ENCODE data around the gene EHD2. TPM values are rescaled to one million over a fixed set of nuclear protein-coding genes. Genes with fewer than 3 reads are reported as not detected.
"Not testable (repeated sequence)": the region's sequence is repeated elsewhere in the genome, so short reads cannot be mapped to it uniquely, and the experiment has no call there.

Gene EHD2
- total and polyA plus RNA-seq, 2 of the 4 experiments (the other 2 are of a cell fraction): 35.3 to 181 TPM

- Histone ChIP-seq H3K4me3 (ENCODE audit: insufficient read depth, low read depth, low read length) (peak overlapping the region; percentile 72; the same call in 1 of the 2 replicates), H4K20me1 (ENCODE audit: insufficient read depth, low read length) (peaks cover 29% of the 10 kb centered on the region), H3K36me3 (ENCODE audit: control insufficient read depth, insufficient read depth, low read length) (peaks cover 43% of the 10 kb centered on the region), H3K79me1 (ENCODE audit: low read depth in 1 of 2, low read length in 2 of 2) (peaks cover 33 to 65% of the 10 kb centered on the region in 2 experiments), H3K4me2 (ENCODE audit: low read depth, low read length) (peak overlapping the region; percentile 72)
- H3K23ac ChIP-seq (ENCODE audit: low read depth, low read length); H3K9me3 ChIP-seq (ENCODE audit: control insufficient read depth, insufficient read depth, low read length); H3K14ac ChIP-seq (replicated peaks; ENCODE audit: low read depth, low read length); H3K27ac ChIP-seq (ENCODE audit: insufficient read depth, low read length); DNase-seq; H3K4me1 ChIP-seq (ENCODE audit: control insufficient read depth, insufficient read depth, low read length); BruUV-seq (replicated peaks); H4K8ac ChIP-seq (ENCODE audit: low read depth in 2 of 2, low read length in 2 of 2); POLR2A ChIA-PET (ENCODE audit: unreplicated experiment); H3K4ac ChIP-seq (ENCODE audit: low read depth, low read length); H2BK15ac ChIP-seq (ENCODE audit: low read depth, low read length); H2BK20ac ChIP-seq (ENCODE audit: low read depth, low read length); H2AFZ ChIP-seq (replicated peaks; ENCODE audit: low read length, poor library complexity); H2AK5ac ChIP-seq (ENCODE audit: low read depth, low read length); H4K91ac ChIP-seq (ENCODE audit: insufficient read depth, low read depth, low read length); H3K18ac ChIP-seq (ENCODE audit: low read depth, low read length); ATAC-seq (ENCODE audit: low read depth); H3K9me1 ChIP-seq (ENCODE audit: insufficient read depth, low read length); H3K9ac ChIP-seq (ENCODE audit: low read depth, low read length); H3K56ac ChIP-seq (ENCODE audit: extremely low read depth, insufficient read depth, low read length); H3K27me3 ChIP-seq (ENCODE audit: control insufficient read depth, insufficient read depth, low read length); dilution Hi-C loops (cut with HindIII; ENCODE audit: low sequenced_read_pairs, unreplicated experiment); H2AK9ac ChIP-seq (replicated peaks; ENCODE audit: low read depth, low read length, poor library complexity); intact Hi-C loops (cut with micrococcal nuclease); H2BK120ac ChIP-seq (ENCODE audit: low read depth, low read length); H2BK5ac ChIP-seq (ENCODE audit: low read depth, low read length, poor library complexity, severe bottlenecking); H4K5ac ChIP-seq (ENCODE audit: low read depth, low read length): not testable (repeated sequence)
- in situ Hi-C loops (cut with MboI; ENCODE audit: low sequenced_read_pairs): loop anchor here (5.0 kb wide), 1 partner anchor 34 kb away; the partner anchor contains the start of gene EHD2
- CTCF ChIA-PET: interaction anchor here (0.6 kb wide), 1 partner anchor 20 kb away, joined by 3 read pairs; no protein-coding TSS in a partner anchor
- no CpG with 5 or more reads among the region's 17 CpGs for WGBS, 2 experiments (ENCODE audit: extremely low coverage in 2 of 2, insufficient read length in 1 of 2)
Observed at GRCh38 chr19:47746129-47746528, 32.9 kb downstream of the EHD2 start.

Measured in IMR-90 (cell line).